GM23248 (cell line): ENCODE measurements around the gene METTL27. TPM values are rescaled to one million over a fixed set of nuclear protein-coding genes. Genes with fewer than 3 reads are reported as not detected.

Source experiments
- DNase-seq: peaks from one replicate; pipeline ENCODE4 v3.0.0-alpha.2; 2015
- H2AFZ ChIP-seq: fragments of 200-600 bp; sonication (generic); 2 replicates; pipeline ENCODE4 v1.6.1; 2016; ENCODE audit warnings: antibody characterized with exemption
- H3F3A ChIP-seq: fragments of 200-600 bp; sonication (generic); 2 replicates; pipeline ENCODE4 v1.6.1; 2016; ENCODE audit warnings: mild to moderate bottlenecking, antibody characterized with exemption, mixed run types; ENCODE audit not compliant: insufficient read depth
- H3K27ac ChIP-seq: fragments of 200-600 bp; sonication (generic); 2 replicates; pipeline ENCODE4 v1.5.1; 2016; ENCODE audit warnings: mild to moderate bottlenecking
- H3K27me3 ChIP-seq: fragments of 200-600 bp; sonication (generic); replicated peaks from 2 replicates; pipeline ENCODE4 v1.6.1; 2016; ENCODE audit warnings: mild to moderate bottlenecking; ENCODE audit not compliant: insufficient read depth
- H3K36me3 ChIP-seq: fragments of 200-600 bp; sonication (generic); 2 replicates; pipeline ENCODE4 v1.6.1; 2016; ENCODE audit warnings: low read depth, mild to moderate bottlenecking
- H3K4me1 ChIP-seq: fragments of 200-600 bp; sonication (generic); 2 replicates; pipeline ENCODE4 v1.6.1; 2016; ENCODE audit warnings: mild to moderate bottlenecking; ENCODE audit not compliant: insufficient read depth
- H3K4me2 ChIP-seq: fragments of 200-600 bp; sonication (generic); one replicate; pipeline ENCODE4 v1.6.1; 2016; ENCODE audit warnings: mild to moderate bottlenecking; ENCODE audit not compliant: unreplicated experiment
- H3K4me3 ChIP-seq: fragments of 200-600 bp; sonication (generic); 2 replicates; pipeline ENCODE4 v1.5.1; 2016; ENCODE audit warnings: mild to moderate bottlenecking
- H3K79me2 ChIP-seq: fragments of 200-600 bp; sonication (generic); 2 replicates; pipeline ENCODE4 v1.6.1; 2016; ENCODE audit warnings: mild to moderate bottlenecking; ENCODE audit not compliant: insufficient read depth
- H3K9ac ChIP-seq: fragments of 200-600 bp; sonication (generic); 2 replicates; pipeline ENCODE4 v1.6.1; 2016; ENCODE audit warnings: mild to moderate bottlenecking
- H3K9me2 ChIP-seq: fragments of 200-600 bp; sonication (generic); 2 replicates; pipeline ENCODE4 v1.6.1; 2016; ENCODE audit warnings: mixed run types, mild to moderate bottlenecking, moderate library complexity; ENCODE audit not compliant: insufficient read depth
- H3K9me3 ChIP-seq: fragments of 200-600 bp; sonication (generic); one replicate; pipeline ENCODE4 v1.6.1; 2017; ENCODE audit warnings: low read depth
- H4K20me1 ChIP-seq: fragments of 200-600 bp; sonication (generic); 2 replicates; pipeline ENCODE4 v1.6.0; 2016; ENCODE audit not compliant: insufficient read depth
- EZH2 ChIP-seq: fragments of 200-600 bp; sonication (generic); IDR thresholded peaks from 2 replicates; pipeline ENCODE4 v1.6.1; 2018; ENCODE audit warnings: antibody characterized with exemption, mild to moderate bottlenecking; ENCODE audit not compliant: insufficient read depth, poor library complexity, severe bottlenecking
- EZH2phosphoT487 ChIP-seq: fragments of 200-600 bp; sonication (generic); IDR thresholded peaks from 2 replicates; pipeline ENCODE4 v1.6.1; 2018; ENCODE audit warnings: antibody characterized with exemption, moderate library complexity, mild to moderate bottlenecking, low read depth; ENCODE audit not compliant: insufficient read depth
- WGBS, 2 experiments: methylation state at CpG; one replicate each; pipeline ENCODE4 v1.1.6; 2015 to 2017; ENCODE audit warnings: low lambda C conversion rate in 2 of 2, low coverage in 1 of 2; ENCODE audit errors: missing lambda C conversion rate in 2 of 2; 5-methylcytosine and 5-hydroxymethylcytosine counted together
- in situ Hi-C: fragments of 300-500 bp; cut with MboI; formaldehyde crosslinking; loops from 2 replicates; pipeline ENCODE4 v1.15.0; 2020
- polyA plus RNA-seq: library from polyadenylated mRNA; unstranded; fragments of >200 nt; fragmentation: Nextera tagmentation; extraction: Ambion mirVana; gene quantifications from 2 replicates; pipeline ENCODE4 v1.2.1, GENCODE V29; 2016
- total RNA-seq: library from RNA; depleted of rRNA; stranded (reverse); fragments of >200 nt; shearing (Covaris generic); gene quantifications from 2 replicates; pipeline ENCODE4 v1.2.3, GENCODE V29; 2014

The METTL27 gene
- total and polyA plus RNA-seq, 2 experiments from 2014 or later = 5.3 to 6.5 TPM

DNA sequence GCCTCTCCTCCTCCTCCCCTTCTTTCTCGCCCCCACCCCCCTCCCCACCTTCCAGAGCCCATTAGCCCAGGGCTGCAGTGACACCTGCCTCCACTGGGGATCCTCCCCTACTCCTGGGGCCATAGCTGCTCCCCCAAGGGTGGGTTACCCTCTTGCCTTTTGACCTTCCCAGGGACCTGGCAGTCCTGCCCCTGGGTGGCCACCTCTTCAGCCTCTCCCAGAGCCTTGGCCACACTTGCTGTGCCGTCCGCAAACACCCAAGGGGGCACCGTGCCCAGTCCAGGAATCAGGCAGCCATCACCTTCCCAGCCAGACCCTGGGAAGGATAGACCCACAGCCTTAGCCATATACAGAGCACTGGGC, 31.3 kb downstream of the METTL27 start:
- in situ Hi-C loops = no loop called here
- H3F3A ChIP-seq = no peaks in the 10 kb centered on the region
- H2AFZ ChIP-seq = no peak overlapping the region
- H3K9me2 ChIP-seq = no peaks in the 10 kb centered on the region
- H3K9me3 ChIP-seq = no peaks in the 10 kb centered on the region
- H3K4me3 ChIP-seq = no peak overlapping the region
- no peak overlapping the region for H3K4me2 ChIP-seq
- 21 to 42% methylated on average over 3 to 4 of the region's 4 CpGs for WGBS, 2 experiments
- no peaks in the 10 kb centered on the region for H3K79me2 ChIP-seq
- no peak overlapping the region for H3K27ac ChIP-seq
- TF ChIP-seq EZH2phosphoT487 (no peak), EZH2 (no peak)
- no peaks in the 10 kb centered on the region for H3K4me1 ChIP-seq
- no peak overlapping the region for H3K9ac ChIP-seq
- no peak for DNase-seq
- no peaks in the 10 kb centered on the region for H3K27me3 ChIP-seq
- no peaks in the 10 kb centered on the region for H3K36me3 ChIP-seq
- H4K20me1 ChIP-seq = no peaks in the 10 kb centered on the region

DNA sequence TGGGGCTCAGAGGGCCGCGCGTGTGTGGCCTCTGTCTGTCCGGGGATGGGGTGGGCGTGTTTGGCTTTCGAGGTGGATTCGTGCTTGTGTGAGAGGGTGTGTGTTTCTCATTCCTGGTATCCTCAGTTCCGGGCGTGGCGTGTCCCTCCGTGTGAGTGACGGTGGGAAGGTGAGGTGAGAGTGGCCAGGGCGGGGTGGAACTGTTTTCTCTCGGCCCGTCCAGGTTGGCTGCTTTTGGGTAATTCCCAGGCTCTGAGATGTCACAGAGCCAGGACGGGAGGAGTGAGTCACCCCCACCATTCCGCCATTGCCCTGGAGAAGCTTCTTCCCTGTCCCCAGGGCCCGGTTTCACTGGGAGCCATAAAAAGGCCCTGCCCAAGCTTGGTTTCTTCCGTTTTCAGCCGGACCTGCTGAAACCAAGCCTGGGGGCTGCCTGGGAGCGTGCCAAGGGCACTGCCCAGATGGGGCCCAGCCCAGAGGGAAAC, 32.8 kb downstream of the METTL27 start:
- Histone ChIP-seq H3K27me3 (no peaks in the 10 kb centered on the region), H3K9me3 (no peaks in the 10 kb centered on the region), H2AFZ (no peak overlapping the region), H4K20me1 (no peaks in the 10 kb centered on the region), H3K4me2 (no peak overlapping the region), H3K36me3 (no peaks in the 10 kb centered on the region), H3K9me2 (no peaks in the 10 kb centered on the region), H3K4me1 (no peaks in the 10 kb centered on the region), H3K27ac (no peak overlapping the region), H3K9ac (no peak overlapping the region), H3K79me2 (no peaks in the 10 kb centered on the region), H3F3A (no peaks in the 10 kb centered on the region), H3K4me3 (no peak overlapping the region)
- peak; percentile 34 for DNase-seq
- in situ Hi-C loops = no loop called here
- TF ChIP-seq EZH2phosphoT487 (no peak), EZH2 (no peak)
- WGBS, 2 experiments = 71 to 79% methylated on average over 21 of the region's 21 CpGs

DNA sequence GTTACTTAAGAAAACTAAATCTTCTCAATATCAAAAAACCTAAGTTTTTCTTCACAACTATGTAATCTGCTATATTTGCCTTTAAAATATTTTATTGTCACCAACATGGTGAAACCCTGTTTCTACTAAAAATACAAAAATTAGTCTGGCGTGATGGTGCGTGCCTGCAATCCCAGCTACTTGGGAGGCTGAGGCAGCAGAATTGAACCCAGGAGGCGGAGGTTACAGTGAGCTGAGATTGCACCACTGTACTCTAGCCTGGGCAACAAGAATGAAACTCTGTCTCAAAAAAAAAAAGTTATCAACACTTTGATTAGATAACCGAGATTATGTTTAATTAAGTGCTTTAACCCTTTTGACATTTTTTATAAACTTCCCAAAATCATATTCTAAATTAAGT, 39.9 kb downstream of the METTL27 start:
- in situ Hi-C loops = no loop called here
- Histone ChIP-seq H3K27me3 (no peaks in the 10 kb centered on the region), H3K4me2 (no peak overlapping the region), H3K9me2 (no peaks in the 10 kb centered on the region), H3K9ac (no peak overlapping the region), H4K20me1 (no peaks in the 10 kb centered on the region), H3K27ac (no peak overlapping the region), H2AFZ (no peak overlapping the region), H3K79me2 (no peaks in the 10 kb centered on the region), H3K9me3 (no peaks in the 10 kb centered on the region), H3K4me3 (no peak overlapping the region), H3K36me3 (no peaks in the 10 kb centered on the region), H3F3A (no peaks in the 10 kb centered on the region), H3K4me1 (no peaks in the 10 kb centered on the region)
- WGBS, 2 experiments = 75 to 77% methylated on average over 4 of the region's 4 CpGs
- DNase-seq = no peak
- TF ChIP-seq EZH2phosphoT487 (no peak), EZH2 (no peak)

DNA sequence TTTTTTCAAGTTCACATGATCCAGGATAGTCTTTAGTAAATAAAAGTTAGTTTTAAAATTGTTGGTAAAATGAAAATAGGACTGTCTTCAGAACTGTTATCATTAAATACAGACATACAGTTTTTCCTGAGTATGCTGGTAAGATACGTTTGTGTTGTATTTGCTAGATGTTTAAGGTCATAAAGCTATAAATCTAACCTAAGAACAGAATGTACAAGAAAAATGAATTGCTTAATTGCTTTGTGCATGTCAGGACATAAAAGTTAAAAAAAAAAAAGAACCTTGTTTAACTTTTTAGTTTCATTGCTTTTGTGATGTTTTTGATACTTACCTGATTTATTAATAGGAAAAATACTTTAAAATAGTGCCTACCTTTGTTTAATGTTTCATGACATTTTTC, 40.7 kb downstream of the METTL27 start:
- Histone ChIP-seq H3K79me2 (no peaks in the 10 kb centered on the region), H3K27ac (no peak overlapping the region), H2AFZ (no peak overlapping the region), H3K4me1 (no peaks in the 10 kb centered on the region), H3F3A (no peaks in the 10 kb centered on the region), H3K9ac (no peak overlapping the region), H3K27me3 (no peaks in the 10 kb centered on the region), H4K20me1 (no peaks in the 10 kb centered on the region), H3K9me3 (no peaks in the 10 kb centered on the region), H3K36me3 (no peaks in the 10 kb centered on the region), H3K4me3 (no peak overlapping the region), H3K9me2 (no peaks in the 10 kb centered on the region), H3K4me2 (no peak overlapping the region)
- no peak for DNase-seq
- in situ Hi-C loops = no loop called here
- 87 to 88% methylated on average over 1 of the region's 1 CpG for WGBS, 2 experiments
- no peak for TF ChIP-seq EZH2phosphoT487
- TF ChIP-seq EZH2 = no peak
